Pulmonary artery endothelial cell (primary cell): ENCODE measurements around the gene ACOT12. TPM values are rescaled to one million over a fixed set of nuclear protein-coding genes. Genes with fewer than 3 reads are reported as not detected.
"Not testable (repeated sequence)": the region's sequence is repeated elsewhere in the genome, so short reads cannot be mapped to it uniquely, and the experiment has no call there.

Experiments used
- DNase-seq: peaks from one replicate; pipeline ENCODE4 v3.0.0-alpha.2; 2011; ENCODE audit warnings: low read depth, low spot score
- total RNA-seq: library from RNA; depleted of rRNA; stranded (reverse); fragments of >200 nt; gene quantifications from 2 replicates; pipeline ENCODE4 v1.2.3, GENCODE V29; 2014

Gene ACOT12
- total RNA-seq = 0.13 TPM in 1 of 2 replicates, not detected in the other

DNA sequence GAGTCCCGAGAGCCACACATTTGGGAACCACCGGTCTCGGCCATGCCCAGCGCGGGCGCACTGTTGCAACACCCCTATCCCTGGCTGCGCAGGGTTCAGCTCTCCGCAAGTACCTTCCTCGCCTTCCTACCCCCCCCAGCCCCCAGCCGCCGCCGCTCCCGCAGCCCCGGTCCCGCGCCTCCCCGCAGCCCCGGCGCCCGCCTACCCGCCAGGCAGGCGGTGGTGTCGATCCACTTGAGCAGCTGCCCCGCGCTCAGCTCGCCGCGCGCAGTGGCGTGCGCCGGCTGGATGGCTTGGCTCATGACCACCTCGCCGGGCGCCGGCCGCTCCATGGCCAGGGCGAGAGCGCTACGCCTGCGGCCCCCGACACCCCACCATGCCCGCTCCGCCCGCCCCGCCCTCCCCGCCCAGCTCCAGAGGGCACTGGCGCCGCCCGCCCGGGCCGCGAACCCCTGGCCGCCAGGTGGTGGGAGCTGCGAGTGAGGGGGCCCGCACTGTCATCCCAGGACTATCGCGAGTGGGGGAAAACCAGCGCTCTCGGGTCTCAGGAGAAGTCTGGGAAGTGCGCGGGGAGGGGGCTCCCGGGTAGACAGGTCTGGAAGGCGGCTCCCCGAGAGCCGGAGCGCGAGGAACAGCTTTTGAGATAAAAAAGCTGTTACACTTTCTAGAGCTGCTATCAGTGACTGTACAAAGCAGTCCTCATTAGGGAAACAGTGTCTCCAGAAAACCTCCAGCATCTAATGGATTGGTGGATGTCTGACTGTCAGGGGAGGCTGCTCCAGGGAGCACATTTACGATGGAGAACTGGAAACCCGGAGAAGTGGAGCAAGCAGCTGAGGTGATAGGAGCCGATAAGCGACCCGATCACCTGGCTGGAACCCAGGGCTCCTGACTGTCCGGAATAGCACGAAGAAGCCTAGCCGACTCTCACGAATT is at the start of gene ACOT12:
TSS of gene ACOT12 (minus strand) at position 352 of the 936 bp plus-strand sequence. CDS start at position 332, 20 bp downstream.
- DNase-seq = no peak

- DNase-seq = no peak
Observed at GRCh38 chr5:81435023-81435422, 41.1 kb upstream of the ACOT12 start.

DNA sequence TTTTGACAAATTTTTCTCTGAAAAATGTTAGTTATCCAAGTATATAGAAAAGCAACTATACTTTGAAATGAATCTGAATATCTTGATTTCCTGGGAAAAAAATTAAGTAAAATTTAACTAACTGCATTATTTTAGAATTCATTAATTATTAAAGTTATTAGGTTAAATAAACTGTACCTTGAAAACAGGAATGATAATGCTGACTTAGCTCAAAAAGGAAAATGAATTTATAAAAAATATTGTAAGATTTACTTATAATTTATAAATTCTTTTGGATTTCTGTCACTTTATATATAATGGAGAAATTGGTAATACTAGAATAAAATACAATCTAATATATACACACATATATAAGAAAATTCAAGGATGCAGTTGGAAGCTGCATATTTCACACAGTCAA is 36.1 kb upstream of the ACOT12 start:
- no peak for DNase-seq

- DNase-seq = no peak
Observed at GRCh38 chr5:81429363-81429762, 35.4 kb upstream of the ACOT12 start.

DNA sequence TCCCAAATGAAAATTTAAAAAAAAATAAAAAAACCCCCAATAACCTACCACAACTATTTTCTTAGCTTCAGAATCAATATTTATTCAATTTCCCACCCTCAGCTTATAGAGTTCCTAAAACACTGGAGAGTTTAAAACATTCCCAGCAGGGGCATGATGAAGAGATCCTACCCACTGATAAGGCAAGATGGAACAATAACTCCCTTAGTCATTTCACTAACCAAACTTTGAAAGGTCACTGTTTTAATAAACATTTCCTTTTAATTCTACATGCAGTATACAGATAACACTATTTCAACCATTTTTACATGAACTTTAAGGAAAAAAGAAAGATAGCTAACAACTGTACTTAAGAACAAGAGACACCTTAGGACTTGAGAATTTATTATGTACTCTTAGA is 34.9 kb upstream of the ACOT12 start:
- DNase-seq = peak; percentile 48

GRCh38 chr5:81428446-81428845 is 34.5 kb upstream of the ACOT12 start:
- no peak for DNase-seq

- DNase-seq = no peak
Observed at GRCh38 chr5:81427566-81427965, 33.6 kb upstream of the ACOT12 start.

DNA sequence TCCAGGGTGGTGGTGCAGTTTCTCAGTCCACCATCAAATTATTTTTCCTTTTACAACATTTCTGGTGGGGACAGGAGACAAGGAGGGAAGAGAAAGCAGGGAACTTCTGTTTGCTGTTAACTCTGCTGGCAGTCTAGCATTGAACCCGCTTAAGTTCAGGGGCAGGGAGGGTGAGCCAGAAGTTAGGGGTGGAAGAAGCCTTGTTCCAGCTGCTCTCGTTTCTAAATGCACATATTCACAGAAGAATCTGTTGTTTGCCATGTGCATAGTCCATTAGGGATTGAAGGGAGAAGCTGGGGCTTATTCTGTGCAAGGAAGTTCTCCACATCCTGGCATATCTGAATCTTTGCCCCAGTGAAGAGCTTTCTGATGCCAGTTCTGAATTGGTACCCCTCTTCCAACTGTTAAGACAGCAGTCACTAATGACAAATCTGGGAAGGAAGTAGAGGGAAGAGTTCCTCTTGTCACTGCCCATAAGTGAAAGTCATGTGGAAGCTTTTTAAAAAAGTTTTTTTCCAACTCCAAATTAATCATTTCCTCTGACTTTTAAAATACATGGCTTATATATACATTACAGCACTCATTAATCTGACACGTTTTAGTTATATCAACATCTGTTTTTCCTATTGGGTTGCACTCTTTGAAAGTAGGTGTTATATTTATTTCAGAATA is 32.6 kb upstream of the ACOT12 start:
- DNase-seq = no peak

DNA sequence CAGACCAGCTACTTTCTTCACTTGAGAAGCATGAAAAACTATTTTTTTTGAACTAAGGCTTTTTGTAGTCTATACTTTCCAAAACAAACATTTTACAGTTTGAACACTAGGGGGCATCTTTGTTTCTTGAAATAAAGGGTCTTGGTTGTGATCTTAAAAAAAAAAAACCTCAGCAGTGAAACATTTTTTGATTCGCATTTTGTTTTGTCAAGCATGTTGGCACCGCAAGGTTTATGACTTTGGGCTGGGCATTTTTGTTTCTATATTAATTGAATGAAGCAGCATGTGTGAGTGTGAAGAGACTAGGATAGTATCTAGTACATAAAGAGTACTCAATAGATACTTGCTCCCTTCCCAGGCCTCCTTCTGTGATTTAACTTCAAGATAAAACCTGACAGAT is 31.6 kb upstream of the ACOT12 start:
- no peak for DNase-seq

- DNase-seq = no peak
Observed at GRCh38 chr5:81424728-81425127, 30.8 kb upstream of the ACOT12 start.

- no peak for DNase-seq
Observed at GRCh38 chr5:81422671-81423070, 28.7 kb upstream of the ACOT12 start.

DNA sequence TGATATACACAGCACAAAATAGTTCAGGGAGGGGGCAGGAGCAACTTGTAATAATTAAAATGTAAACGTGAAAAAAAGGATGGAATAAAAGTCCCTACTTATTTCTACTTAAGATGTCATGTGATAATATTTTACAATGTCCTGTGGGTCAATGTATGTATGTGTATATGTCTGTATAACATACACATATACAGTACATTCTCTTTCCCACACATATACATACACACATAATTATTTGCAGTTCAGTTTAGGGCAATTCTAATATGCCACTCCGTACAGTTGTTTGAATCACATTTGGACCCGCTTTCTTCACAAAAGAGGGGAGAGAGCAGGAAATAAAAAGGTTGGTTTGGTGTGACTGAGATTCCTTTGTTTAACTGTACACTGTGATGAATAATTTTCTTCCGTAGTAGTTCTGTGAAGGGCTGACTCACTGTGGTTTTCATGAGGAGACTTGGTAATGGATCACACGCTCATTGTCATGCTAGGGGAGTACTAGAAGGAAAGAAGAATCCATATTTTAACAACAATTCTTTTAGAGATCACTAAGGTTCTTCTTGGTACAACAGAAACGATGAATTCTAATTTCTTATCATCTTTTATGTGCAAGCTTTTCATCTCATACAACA is 26.2 kb upstream of the ACOT12 start:
- peak; percentile 67 for DNase-seq

- no peak for DNase-seq
Observed at GRCh38 chr5:81418606-81419005, 24.7 kb upstream of the ACOT12 start.

GRCh38 chr5:81417052-81417451 is 23.1 kb upstream of the ACOT12 start:
- no peak for DNase-seq

GRCh38 chr5:81409896-81410295 is 16.0 kb upstream of the ACOT12 start:
- no peak for DNase-seq

DNA sequence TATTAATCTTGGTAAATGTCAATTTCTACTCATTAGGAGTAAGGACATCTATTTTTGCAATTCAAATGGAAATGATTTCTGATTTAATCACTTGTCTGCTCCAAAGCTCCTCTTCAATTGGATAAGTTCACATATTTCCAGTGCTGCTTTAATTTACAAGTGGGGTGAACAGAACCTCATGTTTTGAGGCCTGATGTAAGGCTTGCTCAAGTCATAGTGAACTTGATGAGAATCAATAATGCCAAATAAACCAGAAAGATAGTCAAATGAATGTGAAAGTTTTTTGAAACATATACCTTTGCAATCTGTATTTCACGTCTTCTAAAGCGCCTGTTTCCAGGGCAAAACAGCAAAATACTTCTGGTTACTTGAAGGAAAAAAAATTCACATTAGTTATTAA is 15.4 kb upstream of the ACOT12 start:
- no peak for DNase-seq

DNA sequence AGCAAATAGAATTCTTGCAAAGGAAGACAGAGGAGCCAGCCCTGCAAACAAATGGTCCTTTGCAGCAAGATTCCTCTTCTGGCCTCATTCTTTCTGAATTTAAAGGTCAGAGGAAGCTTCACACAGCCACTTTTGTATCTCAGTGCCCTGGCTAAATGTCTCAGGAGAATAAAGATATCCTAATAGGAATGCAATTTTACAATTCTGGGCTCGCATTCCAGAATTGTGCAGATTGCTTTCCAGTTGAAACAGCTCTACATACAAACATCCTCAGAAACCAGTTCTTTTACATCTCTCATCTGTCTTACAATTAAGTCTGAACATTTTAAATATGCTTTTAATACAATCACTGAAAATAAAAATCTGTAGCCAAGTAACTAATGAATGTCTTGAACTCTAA is 14.6 kb upstream of the ACOT12 start:
- no peak for DNase-seq

GRCh38 chr5:81407811-81408210 is 13.9 kb upstream of the ACOT12 start:
- DNase-seq = not testable (repeated sequence)

- DNase-seq = no peak
Observed at GRCh38 chr5:81405126-81405891, 11.4 kb upstream of the ACOT12 start.

DNA sequence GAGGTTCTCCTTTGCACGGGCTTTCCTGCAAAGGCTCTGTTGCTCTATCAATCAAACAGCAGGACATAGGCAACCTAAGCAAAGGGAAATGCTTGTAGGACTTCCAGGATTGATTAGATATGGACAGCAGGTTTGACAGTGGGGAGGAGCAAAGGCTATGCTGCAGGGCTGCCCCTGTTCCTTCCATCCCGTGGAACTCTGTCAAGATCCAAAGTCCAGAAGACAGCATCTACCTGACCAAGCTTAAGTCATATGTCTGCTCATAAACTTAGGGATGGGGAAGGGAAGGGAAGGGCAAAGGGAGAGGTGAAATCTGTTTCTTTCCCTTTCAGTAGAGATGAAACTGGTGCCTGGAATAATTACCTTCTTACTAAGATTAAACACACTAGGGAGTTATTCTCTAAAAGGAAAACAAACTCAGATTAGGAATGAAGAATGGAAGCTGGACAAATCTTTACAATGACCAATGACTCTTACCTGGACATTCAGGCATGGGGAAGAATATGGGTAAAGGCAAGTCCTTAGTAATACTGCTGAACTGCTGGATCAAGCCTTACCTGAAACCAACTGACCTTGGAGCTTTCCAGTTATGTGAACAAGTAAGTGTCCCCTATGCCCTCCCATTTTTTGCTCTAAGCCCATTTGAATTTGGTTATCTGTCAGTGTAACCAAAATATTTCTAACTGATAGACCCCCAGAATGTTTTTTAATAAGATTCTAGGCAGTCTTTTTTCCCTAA is 8.4 kb upstream of the ACOT12 start:
- DNase-seq = no peak

- no peak for DNase-seq
Observed at GRCh38 chr5:81401266-81401665, 7.3 kb upstream of the ACOT12 start.
